GM19025 (cell line): ENCODE measurements around the gene PARD3.
A peak's percentile ranks its signal among the peaks of the same experiment; 100 is the strongest.

Experiments
- ATAC-seq: cut with Tn5 transposase; IDR thresholded peaks from one replicate; pipeline ENCODE4 v1.9.1; 2021; ENCODE audit warnings: mild to moderate bottlenecking, low read depth, moderate library complexity; ENCODE audit not compliant: unreplicated experiment

The PARD3 gene

GRCh38 chr10:34255035-34255434 is 560.1 kb downstream of the PARD3 start:
- ATAC-seq = no peak

GRCh38 chr10:34254596-34254995 is 560.5 kb downstream of the PARD3 start:
- ATAC-seq = peak; percentile 80

GRCh38 chr10:34252111-34252510 is 563.0 kb downstream of the PARD3 start:
- ATAC-seq = no peak

- no peak for ATAC-seq
Measured at GRCh38 chr10:34251177-34251576, 563.9 kb downstream of the PARD3 start.

GRCh38 chr10:34250722-34251121 is 564.4 kb downstream of the PARD3 start:
- no peak for ATAC-seq

- ATAC-seq = no peak
Measured at GRCh38 chr10:34249634-34250033, 565.5 kb downstream of the PARD3 start.

GRCh38 chr10:34247560-34247959 is 567.5 kb downstream of the PARD3 start:
- ATAC-seq = no peak

GRCh38 chr10:34244756-34245484 is 570.2 kb downstream of the PARD3 start:
- no peak for ATAC-seq

GRCh38 chr10:34241226-34242000 is 573.7 kb downstream of the PARD3 start:
- ATAC-seq = no peak

GRCh38 chr10:34240039-34240438 is 575.1 kb downstream of the PARD3 start:
- no peak for ATAC-seq

GRCh38 chr10:34237898-34238455 is 577.1 kb downstream of the PARD3 start:
- no peak for ATAC-seq

GRCh38 chr10:34236931-34237330 is 578.2 kb downstream of the PARD3 start:
- no peak for ATAC-seq

- no peak for ATAC-seq
Measured at GRCh38 chr10:34235164-34235832, 579.8 kb downstream of the PARD3 start.

- no peak for ATAC-seq
Measured at GRCh38 chr10:34232481-34232880, 582.6 kb downstream of the PARD3 start.

GRCh38 chr10:34231441-34232180 is 583.5 kb downstream of the PARD3 start:
- no peak for ATAC-seq

GRCh38 chr10:34229917-34230316 is 585.2 kb downstream of the PARD3 start:
- no peak for ATAC-seq

GRCh38 chr10:34228066-34228465 is 587.0 kb downstream of the PARD3 start:
- no peak for ATAC-seq

- no peak for ATAC-seq
Measured at GRCh38 chr10:34224639-34225038, 590.5 kb downstream of the PARD3 start.

GRCh38 chr10:34223658-34224057 is 591.4 kb downstream of the PARD3 start:
- ATAC-seq = no peak

GRCh38 chr10:34222359-34222758 is 592.7 kb downstream of the PARD3 start:
- ATAC-seq = no peak
